GM21737 (cell line): ENCODE data around the gene GEMIN8.

Experiments used
- ATAC-seq: cut with Tn5 transposase; IDR thresholded peaks from one replicate; pipeline ENCODE4 v1.9.1; 2021; ENCODE audit warnings: mild to moderate bottlenecking, moderate library complexity; ENCODE audit not compliant: unreplicated experiment

GEMIN8 gene

GRCh38 chrX:14017399-14017798, 12.3 kb downstream of the GEMIN8 start:
- ATAC-seq, result no peak

DNA sequence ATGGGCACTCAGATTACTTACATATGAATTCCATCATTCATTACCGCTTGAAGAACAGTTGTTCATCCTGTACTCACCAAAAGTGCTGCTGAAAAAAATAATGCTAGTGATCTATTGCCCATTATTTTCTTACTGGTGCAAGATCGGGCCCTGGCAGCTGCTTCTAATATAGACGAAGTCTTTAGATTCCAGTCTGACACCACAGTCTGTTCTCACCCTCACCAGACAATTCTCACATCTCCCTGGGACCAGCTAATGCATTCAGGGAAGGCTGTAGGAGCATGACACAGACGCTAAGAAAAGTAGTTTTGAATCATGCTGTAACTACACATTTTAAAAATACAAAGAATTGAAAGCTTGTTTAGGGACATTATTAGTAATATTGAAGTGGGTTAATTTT, 13.8 kb downstream of the GEMIN8 start:
- no peak for ATAC-seq

- no peak for ATAC-seq
These were observed 14.4 kb downstream of the GEMIN8 start for GRCh38 chrX:14015294-14015693.

DNA sequence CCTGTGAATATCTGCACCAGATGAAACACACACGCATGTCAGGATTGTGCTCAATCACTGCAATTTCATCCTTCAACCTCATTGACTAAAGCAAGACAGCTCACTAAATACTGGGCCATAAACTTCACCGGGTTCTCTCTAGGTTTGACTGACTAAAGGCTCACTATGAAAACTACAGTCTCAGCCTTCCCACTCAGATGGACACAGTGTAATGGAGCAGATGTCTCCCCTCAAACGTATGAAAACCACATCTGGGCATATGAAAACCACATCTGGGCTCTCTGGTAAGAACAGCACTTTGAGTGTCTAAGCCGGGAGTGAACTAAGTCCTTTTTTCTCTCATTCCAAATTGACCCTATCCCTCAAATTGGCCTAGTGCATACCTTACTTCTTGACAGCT, 15.2 kb downstream of the GEMIN8 start:
- no peak for ATAC-seq

GRCh38 chrX:14013054-14013453, 16.6 kb downstream of the GEMIN8 start:
- no peak for ATAC-seq

GRCh38 chrX:14010566-14010965, 19.1 kb downstream of the GEMIN8 start:
- ATAC-seq, result no peak

- ATAC-seq, result no peak
These were observed 23.2 kb downstream of the GEMIN8 start for GRCh38 chrX:14006540-14006939.

DNA sequence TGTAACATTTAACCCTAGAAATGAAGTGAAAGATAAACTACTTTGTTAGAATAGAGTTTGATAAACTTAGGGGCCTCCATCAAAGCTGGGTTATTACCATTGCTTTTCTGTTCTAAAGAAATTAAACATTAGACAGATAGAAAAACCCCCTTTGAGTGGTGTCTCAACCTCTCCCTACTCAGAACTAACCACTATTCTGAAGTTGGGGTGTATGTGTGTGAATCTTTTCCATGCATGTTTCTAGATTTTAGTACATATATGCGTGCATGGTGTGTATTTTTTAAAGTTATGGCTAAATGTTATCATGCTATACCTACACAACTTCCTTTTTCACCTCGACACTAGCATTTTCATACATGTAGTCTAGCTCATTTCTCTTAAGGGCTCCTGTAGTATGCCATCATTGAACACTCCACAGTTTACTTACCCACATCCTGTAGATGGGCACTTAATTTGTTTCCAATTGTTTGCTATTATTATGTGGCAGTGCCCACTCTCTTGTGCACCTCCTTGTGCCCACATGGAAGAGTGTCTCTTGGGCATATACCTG, 25.7 kb downstream of the GEMIN8 start:
- no peak for ATAC-seq

- no peak for ATAC-seq
These were observed 26.7 kb downstream of the GEMIN8 start for GRCh38 chrX:14003028-14003427.

DNA sequence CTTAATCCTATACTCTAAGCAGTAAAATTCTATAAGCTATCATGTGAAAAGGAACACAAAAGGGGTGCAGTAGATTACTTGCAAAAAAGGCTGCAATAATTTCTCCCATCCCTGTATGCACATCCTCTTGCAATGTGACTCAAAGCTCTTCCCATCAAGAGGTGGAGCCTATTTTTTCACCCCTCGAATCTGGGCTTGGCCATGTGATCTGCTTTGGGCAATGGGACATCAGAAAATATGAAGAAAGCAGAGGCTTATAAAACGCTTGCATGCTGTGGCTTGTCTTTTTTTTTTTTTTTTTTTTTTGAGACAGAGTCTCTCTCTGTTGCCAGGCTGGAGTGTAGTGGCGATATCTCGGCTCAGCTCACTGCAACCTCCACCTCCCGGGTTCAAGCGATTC, 33.0 kb downstream of the GEMIN8 start:
- no peak for ATAC-seq

DNA sequence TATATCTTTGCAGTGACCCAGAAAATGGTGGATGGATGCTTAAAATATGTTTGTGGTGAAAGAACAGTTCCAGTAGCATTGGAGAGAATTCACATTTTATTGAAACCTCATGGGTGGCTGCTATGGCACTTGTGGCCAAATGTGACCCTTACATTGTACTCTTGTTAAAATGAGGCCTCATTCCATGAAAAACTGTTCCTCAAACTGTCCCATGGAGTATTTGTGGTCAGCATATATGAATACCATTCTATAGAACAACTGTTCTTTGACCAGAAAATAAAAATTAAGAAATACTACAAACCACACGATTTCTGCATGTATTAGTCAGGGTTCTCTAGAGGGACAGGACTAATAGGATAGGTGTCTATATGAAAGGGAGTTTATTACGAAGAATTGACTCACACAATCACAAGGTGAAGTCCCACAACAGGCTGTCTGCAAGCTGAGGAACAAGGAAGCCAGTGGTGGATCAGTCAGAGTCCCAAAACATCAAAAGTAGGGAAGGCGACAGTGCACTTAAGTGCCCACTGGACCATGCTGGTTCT, 35.1 kb downstream of the GEMIN8 start:
- ATAC-seq, result no peak

GRCh38 chrX:13994104-13994503, 35.6 kb downstream of the GEMIN8 start:
- no peak for ATAC-seq

DNA sequence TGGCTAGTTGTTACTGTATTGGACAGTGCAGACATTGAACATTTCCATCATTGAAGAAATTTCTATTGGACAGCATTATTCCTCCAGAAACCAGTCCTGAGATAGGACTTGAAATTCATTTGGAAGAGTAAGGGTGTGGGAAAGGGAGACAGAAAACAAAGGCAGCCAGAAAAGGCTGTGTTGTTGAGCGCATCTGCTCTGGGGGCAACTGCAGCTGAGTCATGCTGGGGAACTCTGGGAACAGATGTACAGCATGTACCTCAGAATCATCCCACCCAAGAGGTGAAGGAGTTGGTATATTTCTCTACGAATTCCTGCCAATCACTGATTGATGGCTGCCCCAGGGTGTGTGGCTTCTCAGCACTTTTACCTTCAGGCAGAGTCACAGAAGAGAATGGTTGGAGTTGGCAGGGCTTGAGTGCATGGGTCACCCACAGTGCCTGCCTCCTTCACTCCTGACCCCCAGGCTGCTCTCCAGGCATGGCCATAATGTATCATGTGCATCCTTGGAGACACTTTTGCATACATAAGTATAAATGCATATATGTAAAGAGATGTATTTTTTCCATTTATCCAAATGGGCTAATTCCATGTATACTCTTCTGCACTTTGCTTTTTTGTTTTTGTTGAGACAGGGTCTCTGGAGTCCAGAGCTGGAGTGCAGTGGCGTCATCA, 39.4 kb downstream of the GEMIN8 start:
- ATAC-seq, result no peak

DNA sequence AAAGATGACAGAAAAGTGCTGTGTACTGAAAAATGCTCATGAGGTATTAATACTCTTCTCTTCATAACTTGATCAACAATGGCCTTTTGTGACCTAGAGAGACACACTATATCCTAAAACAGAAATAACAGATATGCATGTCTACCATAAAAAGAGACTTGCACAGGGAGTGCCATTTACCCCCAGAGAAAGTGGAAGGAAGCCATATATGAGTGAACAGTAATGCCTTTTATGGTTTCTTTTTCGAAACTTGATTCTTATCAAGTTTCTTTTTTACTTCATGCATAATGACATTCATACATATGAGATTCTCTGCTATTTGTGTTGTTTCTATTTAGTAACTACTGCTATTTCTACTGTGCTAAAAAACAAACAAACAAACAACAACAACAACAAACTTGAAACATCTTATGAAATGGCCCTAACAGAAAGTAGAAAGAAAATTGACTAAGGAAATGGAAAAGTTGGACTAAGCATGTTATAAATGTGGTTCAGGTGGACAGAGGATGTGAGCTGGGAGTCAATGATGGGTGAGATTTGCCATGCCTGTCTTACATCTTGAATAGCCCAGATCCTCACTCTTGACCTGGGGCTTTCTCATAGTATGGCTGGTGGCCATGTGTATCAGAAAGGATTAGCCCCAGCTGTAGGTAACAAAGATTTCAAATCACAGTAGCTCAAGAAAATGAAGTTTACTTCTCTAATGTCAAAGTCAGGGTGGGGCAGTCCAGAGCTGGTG, 43.8 kb downstream of the GEMIN8 start:
- ATAC-seq, result no peak

- ATAC-seq, result no peak
These were observed 46.0 kb downstream of the GEMIN8 start for GRCh38 chrX:13983734-13984133.

- no peak for ATAC-seq
These were observed 61.5 kb downstream of the GEMIN8 start for GRCh38 chrX:13968198-13968597.

GRCh38 chrX:13967636-13968035, 62.1 kb downstream of the GEMIN8 start:
- no peak for ATAC-seq

DNA sequence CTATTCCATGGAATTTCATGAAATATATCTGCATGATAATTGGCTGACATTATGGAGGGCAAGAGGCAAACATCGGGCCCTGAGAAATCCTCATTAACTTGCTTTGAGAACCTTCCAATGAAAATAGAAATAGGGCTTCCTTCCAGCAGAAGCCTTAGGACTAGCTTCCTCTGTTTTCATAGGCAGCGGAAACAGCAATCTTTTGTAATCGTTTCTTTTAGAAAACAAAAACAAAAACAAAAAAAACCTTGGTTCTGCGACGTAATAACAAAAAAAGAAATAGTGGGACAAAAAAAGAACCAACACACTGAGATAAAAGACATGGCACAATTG, 62.9 kb downstream of the GEMIN8 start:
- no peak for ATAC-seq

DNA sequence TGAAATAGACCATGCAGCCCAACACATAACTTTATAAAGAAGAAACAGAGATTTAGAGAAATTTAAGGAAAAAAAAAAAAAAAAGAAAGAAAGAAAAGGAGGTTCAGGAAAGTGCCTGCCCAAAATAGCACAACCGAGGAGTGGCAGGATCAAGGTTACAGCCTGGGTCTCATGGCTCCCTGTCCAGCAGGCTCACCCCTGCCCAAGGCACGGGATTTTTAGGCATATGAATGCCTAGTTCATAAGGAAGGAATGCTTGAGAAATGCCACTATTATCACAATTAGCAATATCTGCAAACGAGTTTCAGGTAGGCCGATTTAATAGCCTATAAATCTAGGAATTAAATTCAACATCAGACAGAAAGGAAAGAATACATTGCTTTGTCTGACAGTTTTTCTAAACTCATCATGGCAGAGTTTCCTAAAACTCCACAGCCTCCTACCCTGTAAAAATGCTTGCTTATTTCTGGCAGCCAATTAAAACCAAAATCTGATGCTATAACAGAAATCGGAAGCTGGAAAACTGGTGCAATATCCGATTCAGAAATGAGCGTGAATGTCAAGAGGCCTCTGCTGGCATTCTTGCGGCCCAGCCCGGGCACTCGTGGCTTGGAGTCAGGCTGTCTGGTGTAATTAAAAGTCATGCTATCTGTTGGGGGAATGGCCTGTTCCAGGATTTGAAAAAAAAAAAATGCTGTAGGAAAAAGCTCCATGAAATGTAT, 63.5 kb downstream of the GEMIN8 start:
- no peak for ATAC-seq

GRCh38 chrX:13965531-13965930, 64.2 kb downstream of the GEMIN8 start:
- no peak for ATAC-seq

GRCh38 chrX:13956998-13957397, 72.7 kb downstream of the GEMIN8 start:
- ATAC-seq, result no peak
